Measurements from ENCODE around the gene DRC7. TPM values are rescaled to one million over a fixed set of nuclear protein-coding genes. Genes with fewer than 3 reads are reported as not detected.

Gene DRC7
- polyA plus RNA-seq, 1 donor, result 0.28 TPM

DNA sequence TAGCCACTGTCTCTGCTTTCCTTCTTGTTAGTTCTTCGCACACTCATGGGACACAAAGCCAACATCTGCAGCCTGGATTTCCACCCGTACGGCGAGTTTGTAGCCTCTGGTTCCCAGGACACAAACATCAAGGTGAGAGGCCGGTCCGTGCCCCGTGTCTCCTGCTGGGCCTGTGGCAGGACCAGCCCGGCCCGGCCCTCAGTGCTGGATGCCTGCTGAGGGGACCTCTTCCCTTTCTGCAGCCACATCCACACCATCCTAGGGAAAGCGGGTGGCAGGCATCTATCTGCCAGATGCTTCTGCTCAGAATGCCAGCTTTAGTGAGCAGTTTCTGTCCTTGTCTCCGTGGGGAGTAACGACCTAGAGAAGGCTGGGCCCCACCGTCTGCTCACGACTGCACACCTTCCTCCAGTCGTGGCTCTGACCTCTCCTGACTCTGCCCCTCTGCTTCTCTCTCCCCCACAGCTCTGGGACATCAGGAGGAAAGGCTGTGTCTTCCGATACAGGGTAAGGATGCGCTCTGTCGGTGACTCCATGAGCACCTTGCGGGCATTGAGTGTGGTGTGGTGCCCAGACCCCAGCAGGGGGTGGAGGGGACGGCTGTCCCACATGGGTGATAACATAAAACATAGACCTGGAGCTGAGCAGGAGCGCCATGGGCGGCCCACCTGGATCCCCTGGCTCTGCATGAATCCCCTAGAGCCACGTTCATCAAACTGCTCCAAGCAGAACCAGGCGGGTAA, 56.4 kb downstream of the DRC7 start:
- DNase-seq (ENCODE audit: low read depth), result no peak

DNA sequence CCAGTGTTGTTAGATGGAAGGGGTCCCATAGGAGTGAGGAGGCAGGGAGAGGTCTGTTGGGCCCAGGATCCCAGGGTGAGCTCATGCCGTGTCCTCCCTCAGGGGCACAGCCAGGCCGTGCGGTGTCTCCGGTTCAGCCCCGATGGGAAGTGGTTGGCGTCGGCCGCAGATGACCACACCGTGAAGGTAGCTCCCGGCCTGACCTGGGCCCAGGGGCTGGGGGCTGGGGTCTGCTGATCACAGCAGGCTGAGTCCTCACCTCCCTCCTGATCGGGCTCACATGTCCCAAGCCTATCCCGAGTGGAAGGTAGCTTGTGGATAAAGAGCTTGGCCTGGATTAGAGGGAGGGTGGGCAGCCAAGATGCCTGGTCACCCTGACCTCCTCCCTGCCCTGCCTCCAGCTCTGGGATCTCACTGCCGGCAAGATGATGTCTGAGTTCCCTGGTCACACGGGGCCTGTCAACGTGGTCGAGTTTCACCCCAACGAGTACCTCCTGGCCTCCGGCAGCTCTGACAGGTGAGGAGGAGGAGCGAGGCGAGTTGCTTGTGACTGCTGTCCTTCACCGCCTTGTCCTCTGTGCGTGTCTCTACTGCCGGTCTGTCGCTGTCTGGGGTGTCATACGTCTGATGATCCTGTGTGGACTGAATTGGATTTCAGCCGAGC, 57.1 kb downstream of the DRC7 start:
- no peak for DNase-seq (ENCODE audit: low read depth)

GRCh38 chr16:57752203-57752580, 57.6 kb downstream of the DRC7 start:
- no peak for DNase-seq (ENCODE audit: low read depth)

- DNase-seq (ENCODE audit: low read depth), result no peak
Observed at GRCh38 chr16:57752581-57753447, 58.2 kb downstream of the DRC7 start.

GRCh38 chr16:57753448-57754353, 59.1 kb downstream of the DRC7 start:
- no peak for DNase-seq (ENCODE audit: low read depth)

- no peak for DNase-seq (ENCODE audit: low read depth)
Observed at GRCh38 chr16:57754354-57755060, 59.9 kb downstream of the DRC7 start.

GRCh38 chr16:57755061-57755684, 60.6 kb downstream of the DRC7 start:
- DNase-seq (ENCODE audit: low read depth), result no peak

DNA sequence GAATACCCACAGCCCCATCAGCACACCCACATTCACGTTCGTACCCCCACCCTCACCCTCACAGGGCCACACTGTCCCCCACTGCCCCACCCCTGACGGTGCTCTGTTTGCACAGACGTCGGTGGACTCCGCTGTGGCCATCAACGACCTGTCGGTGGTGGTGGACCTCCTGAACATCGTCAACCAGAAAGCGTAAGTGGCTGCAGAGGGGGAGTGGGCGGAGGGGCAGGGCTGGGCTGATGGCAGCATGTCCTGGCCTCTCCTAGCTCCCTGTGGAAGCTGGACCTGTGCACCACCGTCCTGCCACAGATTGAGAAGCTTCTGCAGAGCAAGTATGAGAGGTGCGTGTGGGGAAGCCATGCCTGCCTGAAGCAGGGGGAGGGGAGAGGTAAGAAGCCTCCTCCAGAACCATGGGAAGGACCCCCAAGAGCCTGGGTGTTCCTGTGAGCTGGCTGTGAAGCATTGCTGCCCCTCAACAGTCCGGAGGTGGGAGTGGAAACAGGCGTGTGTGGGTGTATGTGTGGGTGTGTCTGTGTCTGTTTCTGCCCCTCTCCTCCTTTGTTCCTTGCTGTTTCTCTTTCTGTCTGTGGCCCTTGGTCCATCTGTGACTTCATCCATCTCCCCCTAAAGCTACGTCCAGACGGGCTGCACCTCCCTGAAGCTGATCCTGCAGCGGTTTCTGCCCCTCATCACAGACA, 61.3 kb downstream of the DRC7 start:
- DNase-seq (ENCODE audit: low read depth), result no peak

DNA sequence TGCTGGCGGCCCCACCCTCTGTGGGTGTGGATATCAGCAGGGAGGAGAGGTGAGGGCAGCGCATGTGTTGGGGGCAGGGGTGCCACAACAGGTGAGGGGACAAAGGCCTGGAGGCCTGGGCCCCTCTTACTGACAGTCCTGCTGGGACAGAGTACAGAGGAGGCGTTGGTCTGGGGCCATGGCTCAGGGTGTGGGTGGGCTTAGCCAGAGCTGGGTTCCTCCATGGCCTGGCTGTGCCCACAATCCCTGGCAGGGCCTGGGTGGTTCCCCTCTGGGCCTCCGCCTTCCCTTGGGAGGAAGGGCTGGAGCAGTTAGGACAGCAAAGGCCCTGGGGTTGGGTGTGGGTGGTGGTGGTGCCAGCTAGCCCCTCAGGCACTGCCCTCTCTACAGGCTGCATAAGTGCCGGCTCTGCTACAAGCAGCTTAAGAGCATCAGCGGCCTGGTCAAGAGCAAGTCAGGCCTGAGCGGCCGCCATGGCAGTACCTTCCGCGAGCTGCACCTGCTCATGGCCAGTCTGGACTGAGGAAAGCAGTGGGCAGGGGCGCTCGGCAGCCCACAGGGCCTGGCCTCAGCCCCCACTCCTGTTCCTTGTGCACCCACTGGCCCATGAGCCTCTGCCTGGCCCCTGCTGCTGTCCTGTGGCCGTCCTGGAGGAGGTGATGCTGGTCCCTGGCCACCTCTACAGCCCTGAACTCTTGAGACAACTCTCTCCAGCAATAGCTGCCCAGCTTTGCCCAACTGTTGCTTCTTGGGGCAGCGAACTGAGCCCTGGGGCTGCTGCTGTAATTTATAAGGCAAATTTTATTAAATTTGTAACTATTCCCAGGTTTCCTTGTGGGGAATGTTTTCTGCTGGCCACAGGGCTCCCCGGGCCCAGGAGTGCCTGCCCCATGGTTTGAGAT, 62.1 kb downstream of the DRC7 start:
- no peak for DNase-seq (ENCODE audit: low read depth)

- DNase-seq (ENCODE audit: low read depth), result peak; percentile 11
Observed at GRCh38 chr16:57757326-57757786, 62.8 kb downstream of the DRC7 start.

DNA sequence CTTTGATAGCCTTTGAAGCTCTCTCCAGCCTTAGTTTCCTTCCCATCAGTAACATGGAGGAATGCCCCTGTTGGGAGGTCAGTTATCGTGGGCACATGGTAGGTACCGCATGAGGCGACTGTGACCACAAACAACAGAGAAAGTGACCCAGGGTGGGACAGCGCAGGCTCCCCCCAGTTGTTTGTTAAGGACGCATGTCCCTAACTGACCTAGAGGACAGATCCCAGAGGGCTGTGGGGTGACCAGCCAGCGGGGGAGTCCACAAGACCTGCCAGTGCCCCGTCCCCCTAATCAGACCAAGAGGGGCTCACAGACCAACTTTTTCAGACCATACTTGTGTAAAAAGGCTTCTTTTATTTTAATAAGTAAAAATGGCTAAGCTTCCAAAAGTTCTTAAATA, 63.3 kb downstream of the DRC7 start:
- no peak for DNase-seq (ENCODE audit: low read depth)

DNA sequence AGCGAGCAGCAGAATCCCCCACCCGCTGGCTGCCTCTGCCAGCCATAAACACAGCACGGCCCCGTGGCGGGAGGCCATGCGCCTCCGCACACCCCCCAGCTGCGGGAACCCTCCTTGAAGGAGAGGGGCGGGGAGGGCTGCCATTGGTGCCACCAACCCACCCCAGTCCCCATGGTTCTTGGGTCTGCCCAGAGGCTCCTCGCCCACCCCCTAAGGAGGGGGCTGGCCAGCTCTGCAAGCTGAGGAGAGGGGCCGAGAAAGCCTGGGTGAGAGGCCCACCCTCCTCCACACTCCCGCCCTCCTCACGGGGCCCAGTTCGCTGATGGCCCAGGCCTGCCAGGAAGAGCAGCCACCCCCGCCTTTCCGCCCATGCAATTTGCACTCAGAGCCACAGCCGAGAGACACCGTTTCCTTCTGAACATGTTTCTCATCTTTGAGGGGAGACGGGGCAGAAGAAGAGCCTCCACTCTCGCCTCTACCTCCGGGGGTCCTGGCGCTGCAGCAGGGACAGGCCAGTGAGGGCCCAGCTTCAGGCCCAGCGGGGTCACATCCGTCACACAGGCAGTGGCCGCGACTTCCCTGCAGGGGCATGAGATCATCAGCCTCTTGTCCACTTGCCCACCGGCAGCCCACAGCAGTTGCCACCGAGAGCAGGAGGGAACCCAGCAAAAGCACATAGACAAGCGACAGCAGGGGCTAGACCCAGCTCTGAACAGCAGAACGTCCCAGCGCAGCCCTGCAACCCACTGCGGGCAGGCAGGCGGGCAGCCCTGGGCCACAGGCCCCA, 63.9 kb downstream of the DRC7 start:
- DNase-seq (ENCODE audit: low read depth), result no peak

GRCh38 chr16:57759131-57759530, 64.5 kb downstream of the DRC7 start:
- no peak for DNase-seq (ENCODE audit: low read depth)

GRCh38 chr16:57759541-57760356, 65.1 kb downstream of the DRC7 start:
- no peak for DNase-seq (ENCODE audit: low read depth)

GRCh38 chr16:57760357-57761160, 66.0 kb downstream of the DRC7 start:
- DNase-seq (ENCODE audit: low read depth), result no peak

- no peak for DNase-seq (ENCODE audit: low read depth)
Observed at GRCh38 chr16:57761301-57761700, 66.7 kb downstream of the DRC7 start.

Data from forelimb muscle (tissue), 1 donor.